Measurements from ENCODE around the gene FAM89B. TPM values are rescaled to one million over a fixed set of nuclear protein-coding genes. Genes with fewer than 3 reads are reported as not detected.
A peak's percentile ranks its signal among the peaks of the same experiment; 100 is the strongest.

The FAM89B gene
- total RNA-seq, 4 donors from 2014 or later: 86.6 to 154 (median 119) TPM

DNA sequence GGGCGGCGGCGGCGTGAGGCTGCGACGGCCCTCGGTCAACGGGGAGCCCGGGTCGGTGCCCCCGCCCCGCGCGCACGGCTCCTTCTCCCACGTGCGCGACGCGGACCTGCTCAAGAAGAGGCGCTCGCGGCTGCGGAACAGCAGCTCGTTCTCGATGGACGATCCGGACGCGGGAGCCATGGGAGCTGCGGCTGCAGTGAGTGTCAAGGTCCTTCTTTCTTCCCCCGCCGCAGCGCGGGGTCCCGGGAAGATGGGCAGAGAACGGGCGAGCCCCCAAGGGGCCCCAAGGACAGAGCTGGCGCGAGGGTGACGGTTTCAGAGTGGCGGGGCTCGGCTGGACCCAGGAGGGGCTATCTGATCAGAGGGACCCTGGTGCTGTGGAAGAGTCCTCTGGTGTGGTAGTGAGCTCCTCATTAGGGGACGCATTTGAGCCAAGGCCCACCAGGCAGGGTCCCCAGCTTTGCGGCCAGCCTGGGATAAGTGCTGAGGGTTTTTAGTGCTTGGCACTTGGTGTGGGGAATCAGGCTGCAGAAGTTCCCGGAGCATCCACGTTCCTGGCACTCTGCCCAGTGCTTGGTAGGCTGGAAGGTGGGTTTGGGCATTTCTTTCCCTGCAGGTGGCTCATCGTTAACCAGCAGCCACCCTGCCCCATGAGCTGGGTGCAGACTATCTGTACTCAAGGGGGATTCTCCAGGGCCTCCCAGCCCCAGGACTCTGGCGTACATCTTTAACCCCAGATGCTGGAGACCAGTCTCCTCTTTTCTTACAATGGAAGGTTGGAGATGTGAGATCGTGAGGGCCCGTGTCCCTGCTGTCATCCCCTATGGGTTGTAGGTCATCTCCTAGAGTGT is 13.3 kb downstream of the FAM89B start:
- Histone ChIP-seq H3K4me1 (peaks cover 63 to 64% of the 10 kb centered on the region in 2 donors), H3K36me3 (peaks cover 0 to 57% of the 10 kb centered on the region in 2 donors), H3K9me3 (no peaks in the 10 kb centered on the region), H3K27me3 (no peaks in the 10 kb centered on the region), H3K4me3 (no peak overlapping the region), H3K27ac (peak overlapping the region; percentile 91 to 99 (median 98))
- ATAC-seq (no peak), DNase-seq (no peak)
- in situ Hi-C loops (cut with MboI; ENCODE audit: low sequenced_read_pairs in 4 of 4): no loop called here
- intact Hi-C loops (cut with DNase I; ENCODE audit: low total_unique reads): no loop called here
- TF ChIP-seq POLR2A (IDR thresholded peaks at IDR 0.05): no peak
- TF ChIP-seq, protein P1, sequence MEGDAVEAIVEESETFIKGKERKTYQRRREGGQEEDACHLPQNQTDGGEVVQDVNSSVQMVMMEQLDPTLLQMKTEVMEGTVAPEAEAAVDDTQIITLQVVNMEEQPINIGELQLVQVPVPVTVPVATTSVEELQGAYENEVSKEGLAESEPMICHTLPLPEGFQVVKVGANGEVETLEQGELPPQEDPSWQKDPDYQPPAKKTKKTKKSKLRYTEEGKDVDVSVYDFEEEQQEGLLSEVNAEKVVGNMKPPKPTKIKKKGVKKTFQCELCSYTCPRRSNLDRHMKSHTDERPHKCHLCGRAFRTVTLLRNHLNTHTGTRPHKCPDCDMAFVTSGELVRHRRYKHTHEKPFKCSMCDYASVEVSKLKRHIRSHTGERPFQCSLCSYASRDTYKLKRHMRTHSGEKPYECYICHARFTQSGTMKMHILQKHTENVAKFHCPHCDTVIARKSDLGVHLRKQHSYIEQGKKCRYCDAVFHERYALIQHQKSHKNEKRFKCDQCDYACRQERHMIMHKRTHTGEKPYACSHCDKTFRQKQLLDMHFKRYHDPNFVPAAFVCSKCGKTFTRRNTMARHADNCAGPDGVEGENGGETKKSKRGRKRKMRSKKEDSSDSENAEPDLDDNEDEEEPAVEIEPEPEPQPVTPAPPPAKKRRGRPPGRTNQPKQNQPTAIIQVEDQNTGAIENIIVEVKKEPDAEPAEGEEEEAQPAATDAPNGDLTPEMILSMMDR (IDR thresholded peaks at IDR 0.05 in 4 of 5, conservative IDR thresholded peaks at IDR 0.05 in 1 of 5): no peak

DNA sequence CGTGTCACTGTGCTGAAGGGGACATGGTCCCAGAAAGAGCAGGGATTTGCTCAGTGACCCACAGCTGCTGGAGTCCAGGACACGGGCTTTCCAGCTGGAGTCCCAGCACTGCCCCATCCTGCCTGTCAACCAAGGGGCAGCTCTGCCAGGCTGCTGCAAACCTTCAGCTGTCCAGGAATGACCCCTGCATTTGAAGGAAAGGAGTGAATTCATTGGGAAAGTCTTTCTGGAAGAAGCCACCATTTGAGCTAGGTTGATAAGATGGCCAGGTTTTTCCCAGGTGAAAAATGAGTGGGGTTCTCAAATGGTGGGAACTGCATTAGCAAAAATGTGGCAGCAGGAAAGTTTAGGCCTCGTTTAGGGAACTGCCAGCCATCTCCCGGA is 13.9 kb downstream of the FAM89B start:
- Histone ChIP-seq H3K4me3 (no peak overlapping the region), H3K27me3 (no peaks in the 10 kb centered on the region), H3K27ac (peak overlapping the region; percentile 91 to 99 (median 98)), H3K36me3 (peaks cover 0 to 57% of the 10 kb centered on the region in 2 donors), H3K4me1 (peaks cover 61 to 62% of the 10 kb centered on the region in 2 donors), H3K9me3 (no peaks in the 10 kb centered on the region)
- intact Hi-C loops (cut with DNase I; ENCODE audit: low total_unique reads) (no loop called here), in situ Hi-C loops (cut with MboI; ENCODE audit: low sequenced_read_pairs in 4 of 4) (no loop called here)
- ATAC-seq (no peak), DNase-seq (no peak)
- TF ChIP-seq, protein P1 (IDR thresholded peaks at IDR 0.05 in 4 of 5, conservative IDR thresholded peaks at IDR 0.05 in 1 of 5): no peak
- TF ChIP-seq POLR2A (IDR thresholded peaks at IDR 0.05): no peak

DNA sequence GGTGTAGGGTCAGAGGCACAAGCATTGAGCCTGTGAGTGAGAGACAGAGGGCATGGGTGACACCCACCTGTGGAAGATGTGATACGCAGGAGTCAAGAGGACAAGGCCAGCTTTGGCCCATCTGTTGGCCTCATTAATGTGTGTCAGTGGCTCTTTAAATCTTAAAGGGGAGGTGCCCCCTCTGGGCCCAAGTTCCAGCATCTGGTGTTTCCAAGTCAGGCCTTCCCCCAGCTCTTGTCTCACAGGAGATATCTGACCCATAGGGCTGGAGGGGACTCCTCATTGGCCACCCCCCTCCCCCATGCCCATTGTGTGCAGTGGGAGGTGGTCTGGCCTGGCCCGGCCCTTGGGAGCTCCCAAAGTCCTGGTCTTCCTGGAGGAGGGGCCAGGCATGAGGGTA is 14.3 kb downstream of the FAM89B start:
- H3K4me1 ChIP-seq: peaks cover 61 to 62% of the 10 kb centered on the region in 2 donors
- in situ Hi-C loops (cut with MboI; ENCODE audit: low sequenced_read_pairs in 4 of 4): no loop called here
- no peaks in the 10 kb centered on the region for H3K9me3 ChIP-seq
- intact Hi-C loops (cut with DNase I; ENCODE audit: low total_unique reads): loop anchor here (1.0 kb wide), 1 partner anchor 9 kb away; no protein-coding TSS in a partner anchor
- H3K27ac ChIP-seq: peak overlapping the region; percentile 91 to 99 (median 98)
- peak; percentile 30 to 48 for ATAC-seq
- peaks cover 0 to 57% of the 10 kb centered on the region in 2 donors for H3K36me3 ChIP-seq
- DNase-seq: peak in 1 of 2 donors; percentile 86
- H3K4me3 ChIP-seq: peak overlapping the region in 3 of 4 donors; percentile 26 to 34 (median 28)
- H3K27me3 ChIP-seq: no peaks in the 10 kb centered on the region
- peak in 1 of 2 donors; percentile 11 for TF ChIP-seq POLR2A (IDR thresholded peaks at IDR 0.05)
- TF ChIP-seq, protein P1 (IDR thresholded peaks at IDR 0.05 in 4 of 5, conservative IDR thresholded peaks at IDR 0.05 in 1 of 5): peak in 1 of 5 experiments; percentile 8

DNA sequence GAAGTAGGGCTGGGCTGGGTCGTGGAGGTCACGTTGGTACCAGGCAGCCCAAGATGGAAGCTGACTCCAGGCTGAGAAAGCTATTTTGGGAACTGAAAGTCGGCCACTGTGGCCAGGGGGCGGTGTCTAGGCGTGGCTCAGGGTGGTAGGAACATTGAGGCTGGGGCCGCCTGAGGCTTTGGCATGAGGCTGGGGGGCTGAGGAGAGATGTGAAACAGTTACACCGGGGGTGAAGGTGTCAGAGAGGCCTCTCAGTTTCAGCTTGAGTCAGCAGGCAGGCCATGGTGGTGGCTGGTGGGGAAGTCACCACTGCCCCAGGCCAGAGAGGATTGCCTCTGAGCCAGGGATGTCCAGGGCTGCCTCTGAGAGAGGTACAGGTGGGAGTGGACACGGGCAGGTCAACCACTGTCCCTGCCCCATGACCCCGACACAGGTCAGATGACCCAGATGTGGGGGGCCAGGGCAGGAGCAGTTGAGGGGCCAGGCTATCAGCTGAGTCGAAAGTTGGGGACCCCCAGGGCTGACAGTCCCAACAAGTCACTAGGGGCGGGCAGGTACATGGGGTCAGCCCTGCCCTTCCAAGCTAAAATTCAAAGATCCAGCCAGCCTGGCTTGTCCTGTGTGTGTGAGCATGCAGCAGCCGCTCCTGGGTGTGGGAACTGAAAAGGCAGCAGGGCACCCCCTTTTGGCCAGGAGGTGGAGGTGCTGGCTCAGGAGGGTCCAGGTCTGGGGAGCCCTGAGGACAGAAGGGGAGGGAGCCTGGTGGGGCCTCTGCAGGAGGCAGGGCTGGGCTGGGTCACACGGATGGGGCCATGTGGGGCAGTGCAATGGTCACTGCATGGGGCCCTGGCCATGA is 16.1 kb downstream of the FAM89B start:
- ATAC-seq (peak; percentile 69 to 80), DNase-seq (peak; percentile 80 to 92)
- TF ChIP-seq, protein P1 (IDR thresholded peaks at IDR 0.05 in 4 of 5, conservative IDR thresholded peaks at IDR 0.05 in 1 of 5): peak; percentile 55 to 84 (median 70)
- TF ChIP-seq POLR2A (IDR thresholded peaks at IDR 0.05): peak; percentile 18 to 29
- peaks cover 65 to 72% of the 10 kb centered on the region in 2 donors for H3K4me1 ChIP-seq
- H3K36me3 ChIP-seq: peaks cover 0 to 55% of the 10 kb centered on the region in 2 donors
- H3K27me3 ChIP-seq: no peaks in the 10 kb centered on the region
- peak overlapping the region; percentile 91 to 99 (median 98) for H3K27ac ChIP-seq
- in situ Hi-C loops (cut with MboI; ENCODE audit: low sequenced_read_pairs in 4 of 4) (no loop called here), intact Hi-C loops (cut with DNase I; ENCODE audit: low total_unique reads) (loop anchor here (1.0 kb wide), 2 partner anchors 14 to 48 kb away; no protein-coding TSS in a partner anchor)
- no peaks in the 10 kb centered on the region for H3K9me3 ChIP-seq
- peak overlapping the region in 3 of 4 donors; percentile 23 to 34 (median 26) for H3K4me3 ChIP-seq

Measured in gastrocnemius medialis (tissue), 4 donors.